Lower lobe of right lung (tissue), 2 donors: ENCODE measurements around the gene SNRNP40. TPM values are rescaled to one million over a fixed set of nuclear protein-coding genes. Genes with fewer than 3 reads are reported as not detected.

Experiments used
- ATAC-seq, 2 donors: fragments of 200-7000 bp; cut with Tn5 transposase; one replicate each; pipeline ENCODE4 v1.9.1; 2020 to 2022; ENCODE audit warnings: mild to moderate bottlenecking in 2 of 2, moderate library complexity in 2 of 2
- DNase-seq: peaks from one replicate; pipeline ENCODE4 v3.0.0-alpha.2; 2020
- H3K27ac ChIP-seq: fragments of 200-600 bp; one replicate; pipeline ENCODE4 v1.8.0; 2022
- H3K27me3 ChIP-seq: fragments of 200-600 bp; one replicate; pipeline ENCODE4 v1.8.0; 2022; ENCODE audit warnings: low read depth
- H3K36me3 ChIP-seq: fragments of 200-600 bp; one replicate; pipeline ENCODE4 v1.8.0; 2022; ENCODE audit warnings: mild to moderate bottlenecking
- H3K4me1 ChIP-seq: fragments of 200-600 bp; one replicate; pipeline ENCODE4 v1.8.0; 2022
- H3K4me3 ChIP-seq: fragments of 200-600 bp; one replicate; pipeline ENCODE4 v1.8.0; 2022; ENCODE audit warnings: mild to moderate bottlenecking
- H3K9me3 ChIP-seq: fragments of 200-600 bp; one replicate; pipeline ENCODE4 v1.8.0; 2022
- intact Hi-C: fragments of 100-400 bp; cut with DNase I; formaldehyde crosslinking; loops from one replicate; pipeline ENCODE4 v1.11.0; 2022
- total RNA-seq: library from RNA; stranded (reverse); fragmentation: NEBNext Ultra II Directional; extraction: Animal tissue kit (Norgen Biotek cat#: 25700); gene quantifications from one replicate; pipeline ENCODE4 v1.2.1, GENCODE V29; 2021
- TF ChIP-seq, protein P1 (sequence below): fragments of 200-600 bp; IDR thresholded peaks from one replicate; pipeline ENCODE4 v1.8.0; 2022; ENCODE audit warnings: antibody characterized with exemption, mild to moderate bottlenecking
- donor health status: DM: no; HTN: yes; CAD: no; lungs with severe emphysema.

Gene SNRNP40
- total RNA-seq, 1 donor from 2014 or later = 38.3 TPM

DNA sequence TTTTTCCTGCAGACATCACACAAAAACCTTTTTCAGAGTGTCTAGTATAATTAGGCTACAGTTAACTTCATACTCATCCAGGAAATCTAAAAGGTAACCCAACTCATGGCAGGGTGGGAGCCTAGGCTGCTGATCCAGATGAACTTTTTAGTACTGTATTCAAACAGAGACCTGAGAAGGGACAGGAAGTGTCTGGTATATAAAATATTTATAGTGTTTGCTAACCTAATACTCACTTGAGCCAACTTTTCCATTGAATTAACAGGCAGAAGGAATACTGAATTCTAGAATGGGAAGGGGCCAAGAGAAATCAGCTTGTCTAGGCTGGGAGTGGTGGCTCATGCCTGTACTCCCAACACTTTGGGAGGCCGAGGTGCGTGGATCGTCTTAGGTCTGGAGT is 34.7 kb downstream of the SNRNP40 start:
- TF ChIP-seq, protein P1, sequence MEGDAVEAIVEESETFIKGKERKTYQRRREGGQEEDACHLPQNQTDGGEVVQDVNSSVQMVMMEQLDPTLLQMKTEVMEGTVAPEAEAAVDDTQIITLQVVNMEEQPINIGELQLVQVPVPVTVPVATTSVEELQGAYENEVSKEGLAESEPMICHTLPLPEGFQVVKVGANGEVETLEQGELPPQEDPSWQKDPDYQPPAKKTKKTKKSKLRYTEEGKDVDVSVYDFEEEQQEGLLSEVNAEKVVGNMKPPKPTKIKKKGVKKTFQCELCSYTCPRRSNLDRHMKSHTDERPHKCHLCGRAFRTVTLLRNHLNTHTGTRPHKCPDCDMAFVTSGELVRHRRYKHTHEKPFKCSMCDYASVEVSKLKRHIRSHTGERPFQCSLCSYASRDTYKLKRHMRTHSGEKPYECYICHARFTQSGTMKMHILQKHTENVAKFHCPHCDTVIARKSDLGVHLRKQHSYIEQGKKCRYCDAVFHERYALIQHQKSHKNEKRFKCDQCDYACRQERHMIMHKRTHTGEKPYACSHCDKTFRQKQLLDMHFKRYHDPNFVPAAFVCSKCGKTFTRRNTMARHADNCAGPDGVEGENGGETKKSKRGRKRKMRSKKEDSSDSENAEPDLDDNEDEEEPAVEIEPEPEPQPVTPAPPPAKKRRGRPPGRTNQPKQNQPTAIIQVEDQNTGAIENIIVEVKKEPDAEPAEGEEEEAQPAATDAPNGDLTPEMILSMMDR = no peak
- Histone ChIP-seq H3K27ac (no peak overlapping the region), H3K36me3 (peaks cover 100% of the 10 kb centered on the region), H3K4me3 (no peak overlapping the region), H3K9me3 (no peaks in the 10 kb centered on the region), H3K4me1 (no peaks in the 10 kb centered on the region), H3K27me3 (no peaks in the 10 kb centered on the region)
- intact Hi-C loops = no loop called here
- no peak for DNase-seq
- ATAC-seq = no peak

DNA sequence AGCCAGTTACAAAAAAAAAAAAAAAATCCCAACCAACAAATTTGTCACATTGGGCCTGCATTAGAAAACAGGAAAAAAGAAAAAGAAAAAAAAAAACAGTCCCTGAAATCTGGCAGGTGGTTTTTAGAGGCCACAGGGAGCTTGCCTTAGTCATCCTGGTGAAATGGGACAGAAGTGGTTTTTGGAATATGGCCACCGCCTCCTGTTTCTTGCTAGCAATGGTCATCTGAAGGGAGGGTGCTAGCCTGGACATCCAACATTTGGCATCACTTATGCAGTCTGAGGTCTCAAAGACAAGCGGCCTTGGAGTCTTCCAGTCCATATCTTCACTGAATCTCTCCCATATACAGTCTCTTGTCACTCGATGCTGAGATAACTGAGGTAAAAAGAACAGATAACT is 36.8 kb downstream of the SNRNP40 start:
- Histone ChIP-seq H3K36me3 (peaks cover 78% of the 10 kb centered on the region), H3K9me3 (no peaks in the 10 kb centered on the region), H3K27me3 (no peaks in the 10 kb centered on the region), H3K4me1 (no peaks in the 10 kb centered on the region), H3K4me3 (no peak overlapping the region), H3K27ac (no peak overlapping the region)
- no peak for ATAC-seq
- intact Hi-C loops = no loop called here
- DNase-seq = no peak
- TF ChIP-seq, protein P1 = no peak

DNA sequence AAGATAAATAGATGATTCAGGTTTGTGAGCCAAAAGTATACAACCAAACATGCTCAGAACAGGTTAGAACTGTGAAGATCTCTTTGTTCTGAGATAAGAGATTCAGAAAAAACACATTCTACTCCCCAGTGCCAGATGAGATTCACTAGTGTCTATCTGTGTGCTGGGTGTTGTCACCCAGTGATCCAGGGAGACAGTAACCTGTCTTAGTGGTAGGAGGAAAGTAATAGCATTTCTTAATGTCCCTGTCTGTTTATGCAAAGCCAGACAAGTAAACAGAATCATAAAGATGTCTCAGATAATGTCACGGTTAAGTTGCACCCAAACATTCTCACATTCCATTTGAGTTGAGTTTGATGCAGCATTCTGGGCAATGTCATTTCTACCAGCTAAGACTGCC is 38.0 kb downstream of the SNRNP40 start:
- TF ChIP-seq, protein P1 = no peak
- H3K36me3 ChIP-seq = peaks cover 66% of the 10 kb centered on the region
- ATAC-seq (no peak), DNase-seq (no peak)
- no peaks in the 10 kb centered on the region for H3K27me3 ChIP-seq
- intact Hi-C loops = no loop called here
- no peaks in the 10 kb centered on the region for H3K4me1 ChIP-seq
- H3K9me3 ChIP-seq = no peaks in the 10 kb centered on the region
- no peak overlapping the region for H3K4me3 ChIP-seq
- H3K27ac ChIP-seq = no peak overlapping the region

DNA sequence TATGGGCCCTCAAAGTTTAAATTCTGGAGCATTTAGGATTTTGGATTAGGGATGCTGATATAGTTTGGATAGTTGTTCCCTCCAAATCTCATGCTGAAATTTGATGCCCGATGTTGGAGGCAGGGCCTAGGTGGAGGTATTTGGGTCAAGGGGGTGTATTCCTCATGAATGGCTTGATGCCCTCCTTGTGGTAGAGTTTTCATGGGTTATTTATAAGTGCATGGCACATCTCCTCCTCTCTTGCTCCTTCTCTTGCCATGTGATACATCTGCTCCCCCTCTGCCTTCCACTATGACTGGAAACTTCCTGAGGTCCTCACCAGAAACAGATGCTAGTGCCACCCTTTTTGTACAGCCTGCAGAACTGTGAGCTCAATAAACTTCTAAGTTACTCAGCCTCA is 39.4 kb downstream of the SNRNP40 start:
- intact Hi-C loops = no loop called here
- H3K27me3 ChIP-seq = no peaks in the 10 kb centered on the region
- H3K4me3 ChIP-seq = no peak overlapping the region
- DNase-seq (no peak), ATAC-seq (no peak)
- TF ChIP-seq, protein P1 = no peak
- H3K36me3 ChIP-seq = peaks cover 53% of the 10 kb centered on the region
- no peak overlapping the region for H3K27ac ChIP-seq
- no peaks in the 10 kb centered on the region for H3K4me1 ChIP-seq
- H3K9me3 ChIP-seq = no peaks in the 10 kb centered on the region

DNA sequence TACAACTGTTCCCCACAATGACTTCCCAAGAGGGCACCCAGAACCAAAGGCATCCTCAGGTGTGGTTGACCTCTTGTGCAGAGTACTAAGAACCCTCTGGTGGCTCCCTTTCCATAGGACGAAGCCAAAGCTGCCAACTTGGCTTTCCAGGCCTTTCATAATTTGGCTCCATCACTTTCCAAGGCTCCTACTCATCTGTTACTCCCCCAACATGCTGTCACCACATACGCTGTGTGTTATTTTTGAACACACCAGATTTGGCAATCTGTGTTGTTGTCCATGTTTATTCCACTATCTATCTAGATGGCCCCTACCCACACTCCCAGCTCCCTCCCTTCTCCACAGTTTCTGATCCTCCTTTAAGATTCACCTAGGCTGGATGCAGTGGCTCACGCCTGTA is 46.7 kb downstream of the SNRNP40 start:
- DNase-seq (no peak), ATAC-seq (no peak)
- TF ChIP-seq, protein P1 = no peak
- no peaks in the 10 kb centered on the region for H3K4me1 ChIP-seq
- H3K9me3 ChIP-seq = no peaks in the 10 kb centered on the region
- H3K27me3 ChIP-seq = no peaks in the 10 kb centered on the region
- H3K36me3 ChIP-seq = no peaks in the 10 kb centered on the region
- H3K27ac ChIP-seq = no peak overlapping the region
- intact Hi-C loops = no loop called here
- no peak overlapping the region for H3K4me3 ChIP-seq

DNA sequence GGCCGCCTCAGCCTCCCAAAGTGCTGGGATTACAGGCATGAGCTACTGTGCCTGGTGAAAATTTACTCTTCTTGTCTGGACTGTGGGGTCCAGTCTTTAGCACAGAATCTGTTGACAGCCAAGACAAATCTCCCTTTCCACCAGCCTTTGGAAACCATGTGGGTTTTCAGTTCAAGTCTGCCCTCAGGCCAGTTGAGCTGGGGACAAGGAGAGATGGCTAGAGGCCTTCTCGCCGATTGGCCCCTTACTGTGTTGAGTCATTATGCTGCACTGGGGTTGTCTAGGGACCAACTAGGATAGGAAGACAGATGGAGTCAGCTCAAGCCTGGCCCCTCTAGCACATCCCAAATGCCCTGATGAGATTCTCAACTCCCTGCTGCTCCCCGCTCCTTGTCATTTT is 48.3 kb downstream of the SNRNP40 start:
- Histone ChIP-seq H3K9me3 (no peaks in the 10 kb centered on the region), H3K36me3 (no peaks in the 10 kb centered on the region), H3K4me3 (no peak overlapping the region), H3K27ac (no peak overlapping the region), H3K27me3 (no peaks in the 10 kb centered on the region), H3K4me1 (no peaks in the 10 kb centered on the region)
- DNase-seq (no peak), ATAC-seq (no peak)
- intact Hi-C loops = no loop called here
- TF ChIP-seq, protein P1 = no peak
